GM18858 (cell line): ENCODE measurements around the gene SERGEF.

ENCODE experiments used
- ATAC-seq: cut with Tn5 transposase; IDR thresholded peaks from one replicate; pipeline ENCODE4 v1.9.1; 2021; ENCODE audit not compliant: unreplicated experiment

SERGEF gene

DNA sequence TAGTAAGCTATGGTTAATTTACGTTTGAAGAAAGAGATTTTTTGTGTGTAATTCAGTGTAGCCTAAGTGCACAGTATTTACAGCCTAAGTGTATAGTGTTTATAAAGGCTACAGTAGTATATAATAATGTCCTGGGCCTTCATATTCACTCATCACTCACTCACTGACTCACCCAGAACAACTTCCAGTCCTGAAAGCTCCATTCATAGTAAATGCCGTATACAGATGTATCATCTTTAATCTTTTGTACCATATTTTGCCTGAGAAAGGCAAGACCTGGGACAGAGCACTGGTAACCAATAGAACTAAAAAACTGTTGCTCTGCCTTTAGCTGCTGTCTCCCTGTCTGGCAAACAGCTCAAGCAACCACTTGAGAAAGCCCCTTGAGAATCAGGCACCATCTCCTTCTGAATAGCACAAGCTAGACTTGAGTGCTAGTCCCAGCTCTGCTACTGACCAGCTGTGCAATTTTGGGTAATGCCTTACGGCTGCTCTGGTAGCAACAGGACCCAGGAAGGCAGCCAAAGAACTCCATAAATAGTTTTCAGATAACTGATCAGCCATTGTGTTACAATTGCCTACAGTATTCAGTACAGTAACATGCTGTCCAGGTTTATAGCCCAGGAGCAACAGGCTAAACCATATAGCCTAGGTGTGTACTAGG, 146.9 kb downstream of the SERGEF start:
- no peak for ATAC-seq

DNA sequence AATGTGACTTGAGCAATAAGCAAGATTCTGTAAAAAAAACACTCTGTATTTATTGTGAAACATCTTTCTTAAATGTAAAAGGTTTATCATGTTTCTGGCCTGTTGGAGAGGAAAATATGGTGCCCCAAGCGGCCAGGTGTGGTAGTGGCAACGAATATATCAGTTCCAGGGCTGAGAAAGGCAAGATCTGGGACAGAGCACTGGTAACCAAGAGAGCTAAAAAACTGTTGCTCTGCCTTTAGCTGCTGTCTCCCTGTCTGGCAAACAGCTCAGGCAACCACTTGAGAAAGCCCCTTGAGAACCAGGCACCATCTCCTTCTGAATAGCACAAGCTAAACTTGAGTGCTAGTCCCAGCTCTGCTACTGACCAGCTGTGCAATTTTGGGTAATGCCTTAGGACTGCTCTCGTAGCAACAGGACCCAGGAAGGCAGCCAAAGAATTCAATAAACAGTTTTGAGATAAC, 148.3 kb downstream of the SERGEF start:
- ATAC-seq: no peak

DNA sequence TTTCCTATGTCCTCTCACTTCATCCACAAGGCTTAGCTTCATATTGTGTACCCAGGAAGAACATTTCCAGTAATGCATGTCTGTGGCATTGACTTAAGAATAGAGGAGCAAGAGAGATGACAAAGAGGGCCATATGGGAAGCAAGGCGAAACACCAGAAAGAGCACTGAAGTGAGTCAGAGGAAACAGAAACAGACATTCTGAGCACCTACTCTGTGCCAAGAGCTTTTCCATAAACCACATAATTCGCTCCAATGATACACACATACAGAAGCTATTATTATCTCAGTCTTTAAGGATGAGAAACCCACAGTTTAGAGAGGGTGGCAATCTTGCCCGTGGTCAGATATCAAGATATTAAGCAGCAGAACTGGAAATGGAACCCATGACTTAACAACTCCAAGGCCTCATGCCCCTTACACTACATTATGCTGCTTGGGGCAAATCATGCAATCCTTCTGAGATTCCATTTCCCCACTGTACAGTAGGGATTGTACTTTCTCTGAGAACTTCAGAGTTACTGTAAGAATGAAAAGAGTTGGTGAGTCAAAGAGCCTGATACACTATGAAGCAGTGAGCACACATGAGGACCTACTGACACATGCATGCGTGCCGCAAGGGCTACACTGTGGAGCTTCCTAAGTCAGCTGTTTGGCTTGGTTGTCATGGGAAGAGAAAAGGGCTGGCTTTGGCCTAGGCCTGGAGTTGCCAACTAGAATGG, 151.7 kb downstream of the SERGEF start:
- ATAC-seq: no peak

DNA sequence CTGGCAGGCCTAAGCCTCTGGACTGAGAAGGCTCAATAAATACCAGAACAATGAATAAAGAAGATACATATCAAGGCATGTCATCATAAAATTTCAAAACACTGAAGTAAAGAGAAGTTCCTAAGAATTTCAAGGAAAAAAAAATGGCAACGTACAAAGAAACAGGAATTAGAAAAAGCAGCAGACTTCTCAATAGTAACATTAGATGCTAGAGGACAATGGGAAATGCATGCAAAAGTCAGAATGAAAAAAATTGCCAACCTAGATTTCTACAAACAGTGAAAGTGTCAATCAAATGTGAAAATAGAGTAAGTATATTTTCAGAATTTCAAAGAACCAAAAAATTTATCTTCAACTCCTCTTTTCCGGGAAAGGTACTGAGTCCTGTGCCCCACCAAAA, 153.3 kb downstream of the SERGEF start:
- ATAC-seq: no peak

DNA sequence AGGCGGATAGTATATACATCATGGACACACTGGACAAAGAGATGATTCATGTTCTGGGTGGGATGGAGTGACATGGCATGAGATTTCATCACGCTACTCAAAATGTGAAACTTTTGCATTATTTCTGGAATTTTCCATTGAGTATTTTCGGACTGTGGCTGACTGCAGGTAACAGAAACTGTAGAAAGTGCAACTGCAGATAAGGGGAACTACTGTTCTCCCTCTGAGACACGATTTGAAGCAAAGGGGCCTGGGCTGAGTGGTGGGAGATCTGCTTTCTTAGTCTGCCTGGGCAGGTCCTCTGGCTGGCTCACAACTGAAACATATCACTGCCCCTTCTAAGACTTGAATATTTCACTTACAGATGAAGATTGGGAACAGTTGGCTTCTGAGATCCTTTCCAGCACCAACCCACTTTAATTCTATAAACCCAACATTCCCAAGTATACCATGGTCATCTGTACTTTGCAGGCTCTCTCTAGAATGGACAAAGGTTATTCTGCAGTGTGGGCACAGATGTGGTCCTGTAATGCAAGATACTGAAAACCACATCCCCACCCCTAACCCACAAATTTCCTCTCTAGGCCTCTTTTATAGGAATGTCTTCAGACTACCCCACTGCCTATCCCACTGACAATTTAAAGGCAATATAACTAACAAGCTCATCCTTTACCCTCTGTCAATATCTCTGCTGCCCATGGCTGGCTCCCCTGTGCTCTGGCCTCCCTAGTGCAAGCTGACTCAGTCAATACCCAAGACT, 157.1 kb downstream of the SERGEF start:
- ATAC-seq: no peak

DNA sequence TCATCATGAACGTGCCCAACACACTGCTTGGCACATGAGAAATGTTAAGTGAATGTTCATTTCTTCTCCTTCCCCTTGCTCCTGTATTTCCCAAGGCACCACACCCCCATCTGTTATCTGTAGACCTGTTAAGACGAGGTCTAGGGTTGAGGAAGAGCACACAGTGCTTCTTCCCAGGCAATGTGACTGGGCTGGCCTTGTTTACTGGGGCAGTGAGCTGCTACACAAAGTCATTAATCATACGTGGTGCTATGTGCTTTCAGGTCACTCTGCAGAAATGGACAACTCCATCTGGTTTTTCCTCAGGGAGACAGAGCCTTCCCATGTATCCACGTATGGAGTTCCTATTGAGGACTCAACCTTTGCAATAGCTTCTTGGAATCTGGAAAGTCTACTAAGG, 159.6 kb downstream of the SERGEF start:
- ATAC-seq: no peak

GRCh38 chr11:17852246-17852645, 160.6 kb downstream of the SERGEF start:
- ATAC-seq: no peak

DNA sequence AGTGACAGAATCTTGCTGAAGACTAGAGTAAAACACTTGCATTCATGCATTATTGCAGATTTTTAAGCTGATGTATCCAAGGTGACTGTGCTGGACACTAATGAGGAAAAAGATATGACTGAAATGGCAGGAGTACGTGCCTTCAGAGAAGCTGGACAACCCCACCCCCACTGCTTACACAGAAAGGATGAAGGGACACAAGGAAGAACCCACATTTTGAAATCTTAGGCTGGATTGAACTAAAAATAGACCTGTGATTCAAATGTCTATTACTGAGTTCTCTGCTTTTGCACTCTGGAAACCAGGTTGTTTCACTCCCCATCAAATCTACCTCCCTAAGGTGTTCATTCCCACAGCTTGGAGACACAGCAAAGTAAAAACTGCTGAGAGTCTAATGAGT, 161.2 kb downstream of the SERGEF start:
- ATAC-seq: no peak

- ATAC-seq: no peak
Measured at GRCh38 chr11:17850336-17850735, 162.5 kb downstream of the SERGEF start.

DNA sequence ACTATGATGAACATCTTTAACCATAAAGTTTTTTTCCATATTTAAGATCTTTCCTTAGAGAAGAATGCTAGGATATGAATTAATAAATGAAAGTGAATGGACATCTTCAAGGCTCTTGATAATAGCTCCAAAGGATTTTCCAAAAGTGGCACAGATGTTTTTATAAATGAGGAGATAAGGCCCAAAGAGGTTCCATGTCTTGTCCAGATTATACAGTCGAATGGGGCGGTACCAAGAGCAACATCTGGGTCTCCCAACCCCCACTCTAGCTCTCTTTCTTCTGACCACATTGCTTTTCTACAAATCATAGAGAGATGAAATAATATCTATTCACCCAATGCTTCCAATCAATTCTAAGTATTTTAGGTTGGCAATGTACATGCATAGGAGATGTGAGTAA, 164.1 kb downstream of the SERGEF start:
- ATAC-seq: no peak

GRCh38 chr11:17846852-17847453, 165.9 kb downstream of the SERGEF start:
- ATAC-seq: no peak

- no peak for ATAC-seq
Measured at GRCh38 chr11:17845431-17845881, 167.4 kb downstream of the SERGEF start.

DNA sequence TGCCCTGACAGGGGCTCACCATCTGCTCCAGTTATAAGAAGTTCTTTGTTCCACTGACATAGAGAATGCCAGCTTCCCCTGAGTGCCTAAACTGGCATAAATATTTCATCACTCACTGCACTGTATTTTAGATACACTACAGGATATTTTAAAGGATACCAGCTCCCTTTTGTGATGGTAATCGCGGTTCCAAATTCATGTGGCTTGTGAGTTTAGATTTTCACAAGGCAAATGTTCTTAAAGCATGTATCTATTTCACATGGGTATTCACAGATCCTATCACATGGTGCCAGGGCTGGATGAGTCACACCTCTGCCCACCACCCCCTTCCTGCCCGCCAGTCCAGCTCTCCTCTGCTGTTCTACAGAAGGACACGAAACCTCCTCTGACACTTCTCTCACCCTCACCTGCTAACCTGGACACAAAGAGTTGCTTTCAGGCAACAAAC, 172.7 kb downstream of the SERGEF start:
- ATAC-seq: no peak

DNA sequence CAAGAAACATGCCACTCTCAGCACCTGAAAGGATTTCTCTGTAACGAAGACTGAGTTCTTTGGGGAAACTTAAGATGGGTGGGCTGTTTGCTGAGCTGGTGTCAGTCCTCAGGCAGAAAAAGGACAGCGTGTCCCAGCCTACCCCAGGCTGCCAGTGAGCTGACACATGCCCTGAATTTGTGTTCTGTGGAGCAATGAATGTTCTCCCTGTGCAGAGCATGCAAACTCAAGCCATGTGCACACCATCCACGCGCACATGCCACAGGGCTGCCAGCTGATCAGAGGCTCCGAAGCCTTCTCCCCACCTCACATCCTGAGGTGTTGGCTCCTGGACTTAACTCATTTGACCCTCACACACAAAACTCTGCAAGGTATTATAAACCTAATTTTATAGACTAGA, 173.4 kb downstream of the SERGEF start:
- no peak for ATAC-seq

GRCh38 chr11:17838102-17838501, 174.7 kb downstream of the SERGEF start:
- ATAC-seq: no peak

GRCh38 chr11:17831883-17832282, 181.0 kb downstream of the SERGEF start:
- no peak for ATAC-seq

DNA sequence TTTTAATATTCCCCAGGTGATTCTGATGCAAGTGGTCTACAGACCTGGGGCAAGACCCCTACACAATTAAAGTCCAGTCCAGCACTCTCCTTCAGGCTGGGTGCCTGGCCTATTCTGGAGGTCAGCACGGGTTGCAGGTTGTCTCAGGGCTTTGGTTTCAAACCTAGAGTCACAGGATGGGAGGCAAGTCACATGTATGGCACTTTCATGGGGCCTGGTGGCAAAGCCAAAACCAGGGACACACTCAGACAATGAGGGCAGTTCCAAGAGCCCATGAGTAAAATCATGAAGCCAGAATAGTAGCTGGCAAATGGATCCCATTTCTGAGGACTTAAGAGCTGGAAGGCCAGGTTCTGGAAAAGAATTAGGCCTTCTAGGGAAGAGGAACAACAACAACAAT, 181.6 kb downstream of the SERGEF start:
- ATAC-seq: no peak

DNA sequence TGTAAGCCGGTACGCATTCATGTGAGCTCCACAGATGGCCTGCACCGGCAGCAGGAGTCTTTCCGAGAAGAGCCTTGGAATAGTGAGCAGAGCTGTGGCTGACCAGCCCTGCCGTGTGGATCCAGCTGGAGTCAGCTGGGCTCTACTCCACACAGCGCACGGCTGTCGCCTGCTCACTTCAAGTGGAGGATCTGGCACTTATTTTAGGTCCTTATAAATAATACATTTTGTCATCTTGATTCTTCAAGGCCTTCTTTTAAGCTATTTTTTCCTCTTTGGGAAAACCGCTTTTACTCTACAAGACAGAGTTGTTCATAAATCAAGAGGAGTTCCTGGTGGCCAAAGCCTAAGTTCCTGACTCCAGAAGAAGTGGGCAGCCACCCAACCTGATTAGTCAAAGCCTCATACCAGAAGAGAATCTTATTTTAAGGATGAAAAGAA, 184.5 kb downstream of the SERGEF start:
- no peak for ATAC-seq

GRCh38 chr11:17827006-17827405, 185.8 kb downstream of the SERGEF start:
- no peak for ATAC-seq

DNA sequence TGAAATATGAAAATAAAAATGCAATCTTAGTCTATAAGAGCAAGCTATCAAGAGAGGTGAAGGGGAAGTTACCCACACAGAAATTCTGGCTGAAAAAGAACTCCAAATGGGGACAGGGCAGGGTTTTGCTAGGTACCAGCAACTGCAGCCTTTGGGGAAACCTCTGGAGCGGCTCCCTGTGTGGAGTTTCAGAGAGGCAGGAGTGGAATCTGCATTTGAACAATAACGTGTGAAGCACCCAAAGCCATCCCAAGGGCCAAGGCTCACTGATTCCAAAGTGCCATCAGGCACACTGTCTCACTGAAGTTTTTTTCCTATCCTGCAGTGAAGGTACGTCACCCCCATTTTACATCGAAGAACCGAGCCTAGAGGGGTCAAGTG, 190.5 kb downstream of the SERGEF start:
- ATAC-seq: no peak

- no peak for ATAC-seq
Measured at GRCh38 chr11:17821648-17822400, 191.0 kb downstream of the SERGEF start.
